Activated naive CD8-positive, alpha-beta T cell treated with anti-CD3 and anti-CD28 coated beads, Interleukin-2, amount 50 U/mL, for 24 hours (primary cell): Measurements from ENCODE around the gene CYP11A1.

Experiments
- ATAC-seq: fragments of 150-1000 bp; cut with Tn5 transposase; one replicate; pipeline ENCODE4 v1.10.0; 2021
- DNase-seq: peaks from one replicate; pipeline ENCODE4 v3.0.0; 2021
- H3K27ac Mint-ChIP-seq: one replicate; pipeline ENCODE4 v1.8.0; 2021; ENCODE audit warnings: mild to moderate bottlenecking, mixed read lengths
- H3K27me3 Mint-ChIP-seq: one replicate; pipeline ENCODE4 v1.8.0; 2021; ENCODE audit warnings: mixed read lengths
- H3K36me3 Mint-ChIP-seq: one replicate; pipeline ENCODE4 v1.8.0; 2021; ENCODE audit warnings: low read depth, mixed read lengths
- H3K4me1 Mint-ChIP-seq: one replicate; pipeline ENCODE4 v1.8.0; 2021; ENCODE audit warnings: mixed read lengths
- H3K4me3 Mint-ChIP-seq: one replicate; pipeline ENCODE4 v1.8.0; 2021; ENCODE audit warnings: mild to moderate bottlenecking, moderate library complexity, mixed read lengths
- H3K9me3 Mint-ChIP-seq: one replicate; pipeline ENCODE4 v1.8.0; 2021; ENCODE audit warnings: mixed read lengths

CYP11A1 gene

GRCh38 chr15:74387621-74388362 is 20.3 kb upstream of the CYP11A1 start:
- ATAC-seq, result no peak
- no peak overlapping the region for H3K4me3 Mint-ChIP-seq
- peaks cover 90% of the 10 kb centered on the region for H3K4me1 Mint-ChIP-seq
- H3K36me3 Mint-ChIP-seq, result peaks cover 7% of the 10 kb centered on the region
- peak overlapping the region; percentile 31 for H3K27ac Mint-ChIP-seq
- H3K9me3 Mint-ChIP-seq, result no peaks in the 10 kb centered on the region
- DNase-seq, result no peak
- H3K27me3 Mint-ChIP-seq, result no peaks in the 10 kb centered on the region

- peak overlapping the region; percentile 37 for H3K27ac Mint-ChIP-seq
- no peak overlapping the region for H3K4me3 Mint-ChIP-seq
- peaks cover 90% of the 10 kb centered on the region for H3K4me1 Mint-ChIP-seq
- DNase-seq (peak; percentile 20), ATAC-seq (no peak)
- H3K27me3 Mint-ChIP-seq, result no peaks in the 10 kb centered on the region
- peaks cover 7% of the 10 kb centered on the region for H3K36me3 Mint-ChIP-seq
- H3K9me3 Mint-ChIP-seq, result no peaks in the 10 kb centered on the region
These were observed 19.7 kb upstream of the CYP11A1 start for GRCh38 chr15:74387141-74387541.

GRCh38 chr15:74386496-74387140 is 19.2 kb upstream of the CYP11A1 start:
- Mint-ChIP-seq H3K4me3 (no peak overlapping the region), H3K36me3 (peaks cover 7% of the 10 kb centered on the region), H3K27me3 (no peaks in the 10 kb centered on the region), H3K27ac (peak overlapping the region; percentile 72), H3K9me3 (no peaks in the 10 kb centered on the region), H3K4me1 (peaks cover 90% of the 10 kb centered on the region)
- DNase-seq, result no peak
- ATAC-seq, result no peak

GRCh38 chr15:74385733-74386132 is 18.3 kb upstream of the CYP11A1 start:
- Mint-ChIP-seq H3K9me3 (no peaks in the 10 kb centered on the region), H3K4me3 (no peak overlapping the region), H3K4me1 (peaks cover 90% of the 10 kb centered on the region), H3K36me3 (peaks cover 5% of the 10 kb centered on the region), H3K27me3 (no peaks in the 10 kb centered on the region), H3K27ac (peak overlapping the region; percentile 93)
- DNase-seq, result no peak
- no peak for ATAC-seq

- Mint-ChIP-seq H3K27ac (peak overlapping the region; percentile 93), H3K36me3 (no peaks in the 10 kb centered on the region), H3K27me3 (no peaks in the 10 kb centered on the region), H3K4me3 (peak overlapping the region; percentile 64), H3K9me3 (no peaks in the 10 kb centered on the region), H3K4me1 (peaks cover 90% of the 10 kb centered on the region)
- ATAC-seq (peak; percentile 74), DNase-seq (peak; percentile 77)
These were observed 17.6 kb upstream of the CYP11A1 start for GRCh38 chr15:74384881-74385643.

- Mint-ChIP-seq H3K27me3 (no peaks in the 10 kb centered on the region), H3K4me3 (peak overlapping the region; percentile 64), H3K27ac (peak overlapping the region; percentile 93), H3K9me3 (no peaks in the 10 kb centered on the region), H3K4me1 (peaks cover 92% of the 10 kb centered on the region), H3K36me3 (no peaks in the 10 kb centered on the region)
- peak; percentile 50 for DNase-seq
- no peak for ATAC-seq
These were observed 17.1 kb upstream of the CYP11A1 start for GRCh38 chr15:74384566-74384880.

GRCh38 chr15:74383695-74384565 is 16.5 kb upstream of the CYP11A1 start:
- peak overlapping the region; percentile 64 for H3K4me3 Mint-ChIP-seq
- peak; percentile 70 for ATAC-seq

GRCh38 chr15:74383286-74383685 is 15.8 kb upstream of the CYP11A1 start:
- Mint-ChIP-seq H3K9me3 (no peaks in the 10 kb centered on the region), H3K27me3 (no peaks in the 10 kb centered on the region), H3K4me3 (peak overlapping the region; percentile 64), H3K36me3 (no peaks in the 10 kb centered on the region), H3K27ac (peak overlapping the region; percentile 93), H3K4me1 (peaks cover 96% of the 10 kb centered on the region)
- DNase-seq (no peak), ATAC-seq (no peak)

More at GRCh38 chr15:74383695-74384565, 16.5 kb upstream of the CYP11A1 start:
- Mint-ChIP-seq H3K9me3 (no peaks in the 10 kb centered on the region), H3K36me3 (no peaks in the 10 kb centered on the region), H3K4me1 (peaks cover 93% of the 10 kb centered on the region), H3K27ac (peak overlapping the region; percentile 93), H3K27me3 (no peaks in the 10 kb centered on the region)
- peak; percentile 89 for DNase-seq

- H3K9me3 Mint-ChIP-seq, result no peaks in the 10 kb centered on the region
- ATAC-seq (peak; percentile 5), DNase-seq (peak; percentile 90)
- H3K27ac Mint-ChIP-seq, result peak overlapping the region; percentile 93
- no peak overlapping the region for H3K4me3 Mint-ChIP-seq
- H3K27me3 Mint-ChIP-seq, result no peaks in the 10 kb centered on the region
- H3K36me3 Mint-ChIP-seq, result no peaks in the 10 kb centered on the region
- peaks cover 99% of the 10 kb centered on the region for H3K4me1 Mint-ChIP-seq
These were observed 14.8 kb upstream of the CYP11A1 start for GRCh38 chr15:74382004-74382816.

- Mint-ChIP-seq H3K4me1 (peaks cover 99% of the 10 kb centered on the region), H3K9me3 (no peaks in the 10 kb centered on the region), H3K4me3 (no peak overlapping the region), H3K36me3 (no peaks in the 10 kb centered on the region), H3K27me3 (no peaks in the 10 kb centered on the region), H3K27ac (peak overlapping the region; percentile 93)
- ATAC-seq (no peak), DNase-seq (no peak)
These were observed 14.0 kb upstream of the CYP11A1 start for GRCh38 chr15:74381481-74381880.

GRCh38 chr15:74381190-74381453 is 13.7 kb upstream of the CYP11A1 start:
- H3K4me1 Mint-ChIP-seq, result peaks cover 99% of the 10 kb centered on the region
- H3K36me3 Mint-ChIP-seq, result no peaks in the 10 kb centered on the region
- peak overlapping the region; percentile 93 for H3K27ac Mint-ChIP-seq
- ATAC-seq (no peak), DNase-seq (no peak)
- no peak overlapping the region for H3K4me3 Mint-ChIP-seq
- no peaks in the 10 kb centered on the region for H3K9me3 Mint-ChIP-seq
- no peaks in the 10 kb centered on the region for H3K27me3 Mint-ChIP-seq

- Mint-ChIP-seq H3K27ac (peak overlapping the region; percentile 81), H3K4me3 (no peak overlapping the region), H3K9me3 (no peaks in the 10 kb centered on the region), H3K36me3 (no peaks in the 10 kb centered on the region), H3K27me3 (no peaks in the 10 kb centered on the region), H3K4me1 (peaks cover 99% of the 10 kb centered on the region)
- no peak for ATAC-seq
- no peak for DNase-seq
These were observed 13.1 kb upstream of the CYP11A1 start for GRCh38 chr15:74380361-74381189.

GRCh38 chr15:74378848-74379247 is 11.4 kb upstream of the CYP11A1 start:
- peak overlapping the region; percentile 82 for H3K27ac Mint-ChIP-seq
- peak; percentile 81 for DNase-seq
- no peaks in the 10 kb centered on the region for H3K27me3 Mint-ChIP-seq
- H3K9me3 Mint-ChIP-seq, result no peaks in the 10 kb centered on the region
- peaks cover 95% of the 10 kb centered on the region for H3K4me1 Mint-ChIP-seq
- no peaks in the 10 kb centered on the region for H3K36me3 Mint-ChIP-seq
- peak overlapping the region; percentile 31 for H3K4me3 Mint-ChIP-seq
- peak; percentile 25 for ATAC-seq
